ENCODE data around the gene GPC6. TPM values are rescaled to one million over a fixed set of nuclear protein-coding genes. Genes with fewer than 3 reads are reported as not detected.

The GPC6 gene
- total RNA-seq, 6 donors from 2014 or later, result 1.3 to 7.3 (median 3.4) TPM

DNA sequence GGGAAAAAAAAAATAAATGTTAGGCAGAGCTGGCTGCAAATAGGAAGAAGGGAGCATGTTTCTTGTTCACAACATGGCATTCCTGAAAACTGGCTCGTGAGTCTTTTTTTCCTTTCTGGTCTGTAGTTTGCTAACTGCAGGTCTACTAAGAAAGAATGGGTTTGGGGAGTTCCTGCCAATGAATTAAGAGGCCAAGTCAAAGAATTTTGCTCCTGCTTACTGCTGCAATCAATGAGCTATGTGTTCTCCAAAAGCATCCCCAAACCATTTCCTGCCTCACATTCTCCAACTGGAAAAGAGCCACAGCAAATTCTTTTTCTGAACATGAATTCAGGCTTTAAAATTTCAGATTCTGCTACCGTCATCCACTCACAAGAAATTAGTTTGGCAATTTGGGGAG, 1164.3 kb downstream of the GPC6 start:
- no peak for ATAC-seq (ENCODE audit: low FRiP score in 2 of 2)
- Histone ChIP-seq H3K4me3 (no peak overlapping the region), H3K36me3 (no peaks in the 10 kb centered on the region), H3K27ac (no peak overlapping the region), H3K27me3 (no peaks in the 10 kb centered on the region), H3K4me1 (no peaks in the 10 kb centered on the region), H3K9me3 (no peaks in the 10 kb centered on the region)
- no peak for DNase-seq
- 61 to 78% methylated on average over 2 of the region's 2 CpGs for WGBS, 2 donors
- TF ChIP-seq EP300 (IDR thresholded peaks at IDR 0.05) (no peak), POLR2AphosphoS5 (IDR thresholded peaks at IDR 0.05) (no peak), POLR2A (IDR thresholded peaks at IDR 0.05) (no peak)
- TF ChIP-seq, protein P1, sequence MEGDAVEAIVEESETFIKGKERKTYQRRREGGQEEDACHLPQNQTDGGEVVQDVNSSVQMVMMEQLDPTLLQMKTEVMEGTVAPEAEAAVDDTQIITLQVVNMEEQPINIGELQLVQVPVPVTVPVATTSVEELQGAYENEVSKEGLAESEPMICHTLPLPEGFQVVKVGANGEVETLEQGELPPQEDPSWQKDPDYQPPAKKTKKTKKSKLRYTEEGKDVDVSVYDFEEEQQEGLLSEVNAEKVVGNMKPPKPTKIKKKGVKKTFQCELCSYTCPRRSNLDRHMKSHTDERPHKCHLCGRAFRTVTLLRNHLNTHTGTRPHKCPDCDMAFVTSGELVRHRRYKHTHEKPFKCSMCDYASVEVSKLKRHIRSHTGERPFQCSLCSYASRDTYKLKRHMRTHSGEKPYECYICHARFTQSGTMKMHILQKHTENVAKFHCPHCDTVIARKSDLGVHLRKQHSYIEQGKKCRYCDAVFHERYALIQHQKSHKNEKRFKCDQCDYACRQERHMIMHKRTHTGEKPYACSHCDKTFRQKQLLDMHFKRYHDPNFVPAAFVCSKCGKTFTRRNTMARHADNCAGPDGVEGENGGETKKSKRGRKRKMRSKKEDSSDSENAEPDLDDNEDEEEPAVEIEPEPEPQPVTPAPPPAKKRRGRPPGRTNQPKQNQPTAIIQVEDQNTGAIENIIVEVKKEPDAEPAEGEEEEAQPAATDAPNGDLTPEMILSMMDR (IDR thresholded peaks at IDR 0.05), result no peak

DNA sequence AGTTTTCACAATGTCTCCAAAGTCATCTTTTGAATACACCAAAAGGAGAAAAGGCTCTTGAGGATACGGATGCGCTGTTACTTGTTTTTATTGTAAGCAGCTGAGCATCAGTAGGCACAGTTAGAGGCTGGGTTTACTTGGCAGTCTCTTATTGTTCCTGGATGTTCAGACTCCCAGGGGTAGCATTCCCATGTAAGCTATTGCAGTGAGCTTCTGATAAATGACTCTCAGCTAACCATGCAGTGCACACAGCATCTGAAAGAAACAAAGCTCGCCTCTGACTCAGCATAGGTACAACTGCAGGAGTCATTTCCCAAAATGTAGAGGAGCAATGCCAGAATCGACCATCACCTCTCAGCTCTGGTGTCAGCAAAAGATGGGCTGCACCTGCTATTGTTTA, 1168.1 kb downstream of the GPC6 start:
- WGBS, 2 donors, result 80 to 84% methylated on average over 4 of the region's 4 CpGs
- no peak for ATAC-seq (ENCODE audit: low FRiP score in 2 of 2)

DNA sequence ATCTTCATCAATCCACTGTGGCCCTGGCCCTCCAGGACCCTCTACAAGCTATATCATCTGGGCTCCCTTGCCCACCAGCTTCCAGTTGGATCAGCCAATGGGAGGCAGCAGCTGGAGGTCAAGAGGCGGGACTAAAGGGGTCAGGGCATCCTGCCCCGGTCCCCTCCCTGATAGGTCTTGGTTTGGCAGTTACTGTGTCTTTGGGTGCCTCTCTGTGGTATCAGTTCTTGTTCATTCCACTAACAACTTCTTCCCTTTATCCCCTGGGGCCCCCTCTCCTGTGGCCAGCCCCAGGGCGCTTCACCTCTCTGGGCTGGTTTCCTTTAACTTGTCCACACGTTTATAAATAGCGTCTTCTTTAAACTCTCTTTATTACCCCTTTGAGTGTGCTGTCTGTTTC, 1169.3 kb downstream of the GPC6 start:
- 70 to 80% methylated on average over 5 of the region's 5 CpGs for WGBS, 2 donors
- DNase-seq (no peak), ATAC-seq (ENCODE audit: low FRiP score in 2 of 2) (no peak)
- no peaks in the 10 kb centered on the region for H3K27me3 ChIP-seq
- no peak overlapping the region for H3K4me3 ChIP-seq
- TF ChIP-seq, protein P1 (IDR thresholded peaks at IDR 0.05), result no peak
- TF ChIP-seq EP300 (IDR thresholded peaks at IDR 0.05) (no peak), POLR2A (IDR thresholded peaks at IDR 0.05) (no peak)
- no peaks in the 10 kb centered on the region for H3K4me1 ChIP-seq
- H3K36me3 ChIP-seq, result no peaks in the 10 kb centered on the region
- H3K9me3 ChIP-seq, result no peaks in the 10 kb centered on the region
- H3K27ac ChIP-seq, result no peak overlapping the region

More for the DNA sequence above, 1168.1 kb downstream of the GPC6 start:
- H3K27me3 ChIP-seq, result no peaks in the 10 kb centered on the region
- no peak for DNase-seq
- H3K4me3 ChIP-seq, result no peak overlapping the region
- H3K9me3 ChIP-seq, result no peaks in the 10 kb centered on the region
- TF ChIP-seq POLR2A (IDR thresholded peaks at IDR 0.05) (no peak), POLR2AphosphoS5 (IDR thresholded peaks at IDR 0.05) (no peak), EP300 (IDR thresholded peaks at IDR 0.05) (no peak)
- TF ChIP-seq, protein P1 (IDR thresholded peaks at IDR 0.05), result no peak
- no peak overlapping the region for H3K27ac ChIP-seq
- no peaks in the 10 kb centered on the region for H3K36me3 ChIP-seq
- no peaks in the 10 kb centered on the region for H3K4me1 ChIP-seq

DNA sequence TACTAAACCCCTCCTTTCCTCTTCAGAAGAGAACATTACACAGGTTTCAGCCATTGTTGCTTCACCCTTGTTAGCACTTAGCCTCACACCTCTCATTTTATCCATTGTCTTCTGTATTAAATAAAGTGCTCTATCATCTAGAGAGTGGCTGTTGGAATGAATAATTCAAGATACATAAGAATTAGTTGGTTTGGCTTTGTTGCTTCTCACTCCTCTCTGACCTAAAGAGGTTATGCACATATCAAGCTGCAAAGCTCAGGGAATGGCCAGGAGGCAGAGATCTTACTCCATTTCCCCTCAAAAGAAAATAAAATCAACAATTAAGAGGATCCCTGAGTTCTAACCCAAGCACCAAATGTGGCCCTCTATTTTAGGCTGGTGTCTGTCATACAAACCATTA, 1173.2 kb downstream of the GPC6 start:
- no peaks in the 10 kb centered on the region for H3K36me3 ChIP-seq
- no peaks in the 10 kb centered on the region for H3K4me1 ChIP-seq
- ATAC-seq (ENCODE audit: low FRiP score in 2 of 2), result no peak
- no peak overlapping the region for H3K27ac ChIP-seq
- DNase-seq, result no peak
- no peaks in the 10 kb centered on the region for H3K9me3 ChIP-seq
- TF ChIP-seq EP300 (IDR thresholded peaks at IDR 0.05), result no peak
- TF ChIP-seq, protein P1 (IDR thresholded peaks at IDR 0.05), result no peak
- no peak for TF ChIP-seq POLR2A (IDR thresholded peaks at IDR 0.05)
- no peak for TF ChIP-seq POLR2AphosphoS5 (IDR thresholded peaks at IDR 0.05)
- no peak overlapping the region for H3K4me3 ChIP-seq
- H3K27me3 ChIP-seq, result no peaks in the 10 kb centered on the region

DNA sequence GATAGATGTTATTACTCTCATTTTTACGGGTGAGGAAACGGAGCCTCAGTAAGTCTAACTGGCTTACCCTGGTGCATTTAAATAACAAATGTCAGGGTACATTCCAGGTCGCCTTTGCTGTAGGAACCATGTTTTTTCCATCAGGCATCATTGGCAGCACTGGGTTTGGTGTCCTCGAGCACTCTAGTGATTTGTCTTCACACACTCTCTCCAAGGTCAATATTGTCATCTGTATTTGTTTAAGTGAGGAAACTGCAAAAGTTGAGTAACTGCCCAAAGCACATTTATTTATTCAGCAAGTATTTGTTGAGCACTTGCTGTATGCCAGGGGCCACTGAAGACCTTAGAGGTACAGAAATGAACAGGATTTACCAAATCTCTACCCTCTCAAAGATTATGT, 1174.3 kb downstream of the GPC6 start:
- TF ChIP-seq, protein P1 (IDR thresholded peaks at IDR 0.05), result no peak
- TF ChIP-seq EP300 (IDR thresholded peaks at IDR 0.05) (no peak), POLR2AphosphoS5 (IDR thresholded peaks at IDR 0.05) (no peak), POLR2A (IDR thresholded peaks at IDR 0.05) (no peak)
- Histone ChIP-seq H3K9me3 (no peaks in the 10 kb centered on the region), H3K36me3 (no peaks in the 10 kb centered on the region), H3K4me1 (no peaks in the 10 kb centered on the region), H3K27ac (no peak overlapping the region), H3K4me3 (no peak overlapping the region), H3K27me3 (no peaks in the 10 kb centered on the region)
- ATAC-seq (ENCODE audit: low FRiP score in 2 of 2) (no peak), DNase-seq (no peak)
- 64 to 76% methylated on average over 4 of the region's 4 CpGs for WGBS, 2 donors
